Measurements from ENCODE around the gene EIF4A3.

The EIF4A3 gene

GRCh38 chr17:80158846-80159245 lies 11.9 kb upstream of the EIF4A3 start:
- TF ChIP-seq CTCF (IDR thresholded peaks at IDR 0.05): no peak

- no peak for TF ChIP-seq CTCF (IDR thresholded peaks at IDR 0.05)
These were observed 7.2 kb upstream of the EIF4A3 start for GRCh38 chr17:80154166-80154565.

- no peak for TF ChIP-seq CTCF (IDR thresholded peaks at IDR 0.05)
These were observed 6.1 kb upstream of the EIF4A3 start for GRCh38 chr17:80153004-80153403.

GRCh38 chr17:80152081-80152702 lies 5.3 kb upstream of the EIF4A3 start:
- no peak for TF ChIP-seq CTCF (IDR thresholded peaks at IDR 0.05)

GRCh38 chr17:80151333-80151732 lies 4.4 kb upstream of the EIF4A3 start:
- no peak for TF ChIP-seq CTCF (IDR thresholded peaks at IDR 0.05)

GRCh38 chr17:80146121-80147034 lies 550 bp downstream of the EIF4A3 start:
- TF ChIP-seq CTCF (IDR thresholded peaks at IDR 0.05): no peak

GRCh38 chr17:80145076-80146075 lies 1.6 kb downstream of the EIF4A3 start:
- TF ChIP-seq CTCF (IDR thresholded peaks at IDR 0.05): no peak

Measured in LNCAP (cell line).